Psoas muscle (tissue), 8 donors: ENCODE results near the gene MRPL11. TPM values are rescaled to one million over a fixed set of nuclear protein-coding genes. Genes with fewer than 3 reads are reported as not detected.

ENCODE experiments used
- ATAC-seq, 4 donors: fragments of 200-7000 bp; cut with Tn5 transposase; one replicate each; pipeline ENCODE4 v1.9.1; 2020; ENCODE audit warnings: moderate library complexity in 3 of 4, mild to moderate bottlenecking in 2 of 4
- DNase-seq, 2 donors: peaks; one replicate each; pipeline ENCODE4 v3.0.0-alpha.2; 2020
- H3K27ac ChIP-seq: fragments of 200-600 bp; one replicate; pipeline ENCODE4 v1.8.0; 2022
- H3K27me3 ChIP-seq, 3 donors: fragments of 200-600 bp in 1 of 3; one replicate each; pipeline versions ENCODE4 v1.6.1 to v1.8.0; 2013 to 2022; ENCODE audit warnings: low read length in 2 of 3, mild to moderate bottlenecking in 2 of 3, moderate library complexity in 1 of 3; ENCODE audit not compliant: insufficient read depth in 3 of 3
- H3K36me3 ChIP-seq, 2 donors: fragments of 200-600 bp in 1 of 2; one replicate each; pipeline versions ENCODE4 v1.6.1 to v1.8.0; 2013 to 2022; ENCODE audit warnings: low read depth in 1 of 2, mild to moderate bottlenecking in 1 of 2, moderate library complexity in 1 of 2; ENCODE audit not compliant: insufficient read depth in 1 of 2
- H3K4me1 ChIP-seq: fragments of 200-600 bp; one replicate; pipeline ENCODE4 v1.8.0; 2022
- H3K4me3 ChIP-seq: fragments of 200-600 bp; one replicate; pipeline ENCODE4 v1.8.0; 2022; ENCODE audit warnings: mild to moderate bottlenecking
- H3K9me3 ChIP-seq: fragments of 200-600 bp; one replicate; pipeline ENCODE4 v1.8.0; 2022
- WGBS, 3 donors: extraction: QIAGEN DNeasy Blood & Tissue Kit; methylation state at CpG; one replicate each; pipeline versions ENCODE4 v1.1.6 to v1.1.7; 2013; 5-methylcytosine and 5-hydroxymethylcytosine counted together
- intact Hi-C, 2 donors: fragments of 100-400 bp; cut with DNase I; formaldehyde crosslinking; loops; one replicate each; pipeline versions ENCODE4 v1.11.0 to v1.14.2; 2022
- polyA plus RNA-seq, 3 donors: library from polyadenylated mRNA; stranded (reverse); fragments of 200-250 nt; gene quantifications; one replicate each; pipeline ENCODE4 v1.2.3, GENCODE V29; 2013
- total RNA-seq, 4 donors: library from RNA; stranded (reverse); fragmentation: NEBNext Ultra II Directional in 2 of 4; extraction: Animal tissue kit (Norgen Biotek cat#: 25700) in 2 of 4; gene quantifications; one replicate each; pipeline versions ENCODE4 v1.2.1 to v1.2.4, GENCODE V29; 2021 to 2023
- TF ChIP-seq, protein P1 (sequence below): fragments of 200-600 bp; IDR thresholded peaks from one replicate; pipeline ENCODE4 v1.8.0; 2022; ENCODE audit warnings: antibody characterized with exemption
- donor health status: healthy with polysubstance abuse.
- donor health status: DM: no; HTN: no; CAD: no; lungs with moderate emphysema.
- donor health status: Bipolar disorder and iron deficiency.
- donor health status: healthy.
- donor health status: DM: yes; HTN: yes; CAD: no.
- donor health status: DM: no; HTN: no; CAD: no.
- donor health status: DM: no; HTN: no; CAD: no.
- donor health status: DM: yes; HTN: yes; CAD: no.

The MRPL11 gene
- total and polyA plus RNA-seq, 7 donors = 37.0 to 60.9 (median 57.4) TPM

DNA sequence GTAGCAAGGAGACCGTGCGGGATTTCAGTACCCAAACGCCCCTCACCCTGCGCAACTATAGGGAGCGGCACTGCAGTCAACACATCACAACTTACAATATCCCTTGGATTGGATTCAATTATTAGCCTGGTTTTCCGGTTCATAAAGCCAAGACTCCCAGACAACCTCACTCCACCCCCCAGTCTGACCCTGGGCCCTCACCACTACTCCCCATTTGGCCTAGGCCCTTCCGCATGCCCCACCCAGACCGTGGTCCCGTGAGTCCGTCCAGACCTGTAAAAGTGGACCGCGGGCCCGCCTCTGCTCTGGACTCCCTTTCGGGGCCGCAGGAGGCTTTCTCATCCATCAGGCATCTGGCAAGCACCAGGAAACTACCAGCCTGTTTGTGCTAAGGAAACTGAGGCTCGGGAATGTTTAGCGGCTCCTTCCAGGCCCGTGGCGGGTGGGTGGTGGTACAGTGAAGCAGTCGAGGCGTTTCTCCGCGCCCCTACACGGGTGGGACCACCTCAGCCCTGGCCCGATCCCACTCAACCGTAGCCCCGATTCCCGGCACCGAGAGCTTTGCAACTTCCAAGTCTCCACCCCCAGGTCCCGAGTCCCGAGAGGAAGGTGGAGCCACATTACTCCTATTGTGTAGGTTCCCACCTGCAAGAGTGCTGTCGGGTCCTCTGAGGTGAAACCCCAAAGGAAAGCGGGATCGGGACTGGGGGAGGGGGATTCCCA lies 40.9 kb upstream of the MRPL11 start:
- no peaks in the 10 kb centered on the region for H3K9me3 ChIP-seq
- intact Hi-C loops = loop anchor here in 1 of 2 donors (1.0 to 5.0 kb wide), 2 partner anchors 41 to 72 kb away; partner anchors contain the start of gene MRPL11
- ATAC-seq = peak; percentile 23 to 45 (median 34)
- H3K27ac ChIP-seq = peak overlapping the region; percentile 95
- H3K27me3 ChIP-seq = no peaks in the 10 kb centered on the region
- DNase-seq = peak; percentile 55 to 72
- peaks cover 2 to 39% of the 10 kb centered on the region in 2 donors for H3K36me3 ChIP-seq
- peaks cover 24% of the 10 kb centered on the region for H3K4me1 ChIP-seq
- TF ChIP-seq, protein P1, sequence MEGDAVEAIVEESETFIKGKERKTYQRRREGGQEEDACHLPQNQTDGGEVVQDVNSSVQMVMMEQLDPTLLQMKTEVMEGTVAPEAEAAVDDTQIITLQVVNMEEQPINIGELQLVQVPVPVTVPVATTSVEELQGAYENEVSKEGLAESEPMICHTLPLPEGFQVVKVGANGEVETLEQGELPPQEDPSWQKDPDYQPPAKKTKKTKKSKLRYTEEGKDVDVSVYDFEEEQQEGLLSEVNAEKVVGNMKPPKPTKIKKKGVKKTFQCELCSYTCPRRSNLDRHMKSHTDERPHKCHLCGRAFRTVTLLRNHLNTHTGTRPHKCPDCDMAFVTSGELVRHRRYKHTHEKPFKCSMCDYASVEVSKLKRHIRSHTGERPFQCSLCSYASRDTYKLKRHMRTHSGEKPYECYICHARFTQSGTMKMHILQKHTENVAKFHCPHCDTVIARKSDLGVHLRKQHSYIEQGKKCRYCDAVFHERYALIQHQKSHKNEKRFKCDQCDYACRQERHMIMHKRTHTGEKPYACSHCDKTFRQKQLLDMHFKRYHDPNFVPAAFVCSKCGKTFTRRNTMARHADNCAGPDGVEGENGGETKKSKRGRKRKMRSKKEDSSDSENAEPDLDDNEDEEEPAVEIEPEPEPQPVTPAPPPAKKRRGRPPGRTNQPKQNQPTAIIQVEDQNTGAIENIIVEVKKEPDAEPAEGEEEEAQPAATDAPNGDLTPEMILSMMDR = no peak
- 1 to 3% (median 2%) methylated on average over 34 of the region's 34 CpGs for WGBS, 3 donors
- H3K4me3 ChIP-seq = peak overlapping the region; percentile 96

GRCh38 chr11:66478729-66479393 lies 40.2 kb upstream of the MRPL11 start:
- no peaks in the 10 kb centered on the region for H3K9me3 ChIP-seq
- DNase-seq (no peak), ATAC-seq (no peak)
- TF ChIP-seq, protein P1 = peak; percentile 69
- intact Hi-C loops = loop anchor here in 1 of 2 donors (5.0 kb wide), 1 partner anchor 72 kb away; no protein-coding TSS in a partner anchor
- H3K36me3 ChIP-seq = peaks cover 2 to 41% of the 10 kb centered on the region in 2 donors
- 45 to 53% (median 51%) methylated on average over 8 of the region's 8 CpGs for WGBS, 3 donors
- H3K27ac ChIP-seq = peak overlapping the region; percentile 95
- H3K4me1 ChIP-seq = peaks cover 24% of the 10 kb centered on the region
- no peaks in the 10 kb centered on the region for H3K27me3 ChIP-seq
- peak overlapping the region; percentile 96 for H3K4me3 ChIP-seq

DNA sequence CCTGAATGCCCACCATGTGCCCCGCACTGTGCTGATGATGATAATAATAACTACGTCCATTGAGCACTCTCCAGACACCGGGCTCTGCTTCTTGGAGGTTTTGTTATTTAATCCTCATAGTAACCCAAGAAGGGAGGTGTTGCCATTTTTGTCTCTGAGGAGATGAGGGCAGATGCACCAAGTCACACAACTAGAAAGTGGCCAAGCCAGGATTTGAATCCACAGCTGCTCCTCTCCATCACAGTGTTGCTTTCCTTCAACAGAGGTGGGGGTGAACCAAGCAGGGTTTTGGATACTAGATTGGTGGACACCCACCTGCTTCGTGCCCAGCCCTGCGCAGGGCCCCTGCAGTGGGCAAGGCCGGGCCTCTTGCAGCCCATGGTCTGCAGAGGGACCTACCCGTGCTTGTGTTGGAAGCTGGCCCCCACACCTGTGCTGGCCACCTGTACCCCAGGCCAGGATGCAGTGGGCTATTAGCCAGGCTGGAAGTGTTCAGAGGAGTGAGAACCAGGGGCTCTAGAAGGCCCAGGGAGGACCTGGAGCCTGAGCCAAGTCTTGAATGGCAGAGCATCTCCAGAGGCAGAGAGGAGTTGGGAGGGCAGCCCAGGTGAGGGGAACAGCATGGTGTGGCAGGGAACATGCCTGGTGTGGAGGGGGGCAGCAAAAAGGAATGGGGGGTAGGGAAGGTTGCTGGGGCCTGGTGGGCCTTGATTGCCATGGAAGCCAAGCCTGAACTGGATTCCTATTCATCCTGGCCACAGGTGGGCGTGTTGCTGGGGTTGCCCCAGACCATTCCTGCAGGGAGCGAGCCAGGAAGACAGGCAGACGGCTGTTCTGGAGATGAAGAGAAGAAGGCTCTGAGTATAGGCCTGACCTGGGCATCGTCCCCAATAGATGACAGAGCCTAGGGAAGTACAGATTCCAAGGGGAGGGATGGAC lies 38.9 kb upstream of the MRPL11 start:
- Histone ChIP-seq H3K27me3 (no peaks in the 10 kb centered on the region), H3K9me3 (no peaks in the 10 kb centered on the region), H3K27ac (no peak overlapping the region), H3K36me3 (peaks cover 2 to 41% of the 10 kb centered on the region in 2 donors), H3K4me1 (peaks cover 24% of the 10 kb centered on the region), H3K4me3 (no peak overlapping the region)
- intact Hi-C loops = loop anchor here in 1 of 2 donors (5.0 kb wide), 1 partner anchor 70 kb away; no protein-coding TSS in a partner anchor
- WGBS, 3 donors = 59 to 70% (median 60%) methylated on average over 11 of the region's 11 CpGs
- DNase-seq (no peak), ATAC-seq (no peak)
- TF ChIP-seq, protein P1 = no peak

- H3K36me3 ChIP-seq = peaks cover 2 to 43% of the 10 kb centered on the region in 2 donors
Measured at GRCh38 chr11:66476841-66477251, 38.2 kb upstream of the MRPL11 start.

More at GRCh38 chr11:66476841-66477251, 38.2 kb upstream of the MRPL11 start:
- ATAC-seq (no peak), DNase-seq (no peak)
- Histone ChIP-seq H3K9me3 (no peaks in the 10 kb centered on the region), H3K4me3 (no peak overlapping the region), H3K27ac (no peak overlapping the region), H3K4me1 (peaks cover 18% of the 10 kb centered on the region), H3K27me3 (no peaks in the 10 kb centered on the region)
- intact Hi-C loops = loop anchor here in 1 of 2 donors (5.0 kb wide), 1 partner anchor 70 kb away; no protein-coding TSS in a partner anchor
- WGBS, 3 donors = 48 to 51% (median 48%) methylated on average over 9 of the region's 9 CpGs
- TF ChIP-seq, protein P1 = no peak
